GM12801 (cell line): ENCODE measurements around the gene CHD1.

Experiments
- TF ChIP-seq, protein P1 (sequence below): IDR thresholded peaks from one replicate; pipeline ENCODE4 v1.5.1; 2011; ENCODE audit warnings: control low read depth; ENCODE audit not compliant: insufficient read length; ENCODE audit errors: extremely low read depth

Gene CHD1

DNA sequence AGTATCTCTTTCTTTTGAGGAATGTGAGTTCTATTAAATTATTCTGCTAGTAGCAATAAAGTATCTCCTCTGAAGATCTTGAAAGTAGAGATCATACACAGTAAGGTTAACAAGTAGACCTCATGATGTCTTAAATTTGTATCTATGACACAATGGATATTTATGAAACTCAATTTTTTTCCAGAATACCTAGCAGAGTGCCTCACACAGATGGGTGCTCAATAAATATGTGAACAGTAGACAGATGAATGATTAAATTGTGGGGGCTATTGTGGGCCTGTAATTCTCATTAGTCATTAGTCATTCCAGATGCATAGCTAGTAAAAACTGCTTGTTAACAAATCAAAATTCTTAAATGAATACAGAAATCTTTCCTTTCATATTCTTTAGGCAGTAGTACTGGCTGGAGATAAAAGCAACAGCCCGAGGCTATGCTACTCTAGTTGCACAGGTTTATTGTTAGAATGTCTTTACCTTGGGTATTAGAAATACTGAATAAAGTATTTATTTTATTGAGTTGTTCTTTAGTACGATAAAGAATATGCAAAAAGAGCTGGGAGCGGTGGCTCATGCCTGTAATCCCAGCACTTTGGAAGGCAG lies 22.0 kb downstream of the CHD1 start:
- TF ChIP-seq, protein P1, sequence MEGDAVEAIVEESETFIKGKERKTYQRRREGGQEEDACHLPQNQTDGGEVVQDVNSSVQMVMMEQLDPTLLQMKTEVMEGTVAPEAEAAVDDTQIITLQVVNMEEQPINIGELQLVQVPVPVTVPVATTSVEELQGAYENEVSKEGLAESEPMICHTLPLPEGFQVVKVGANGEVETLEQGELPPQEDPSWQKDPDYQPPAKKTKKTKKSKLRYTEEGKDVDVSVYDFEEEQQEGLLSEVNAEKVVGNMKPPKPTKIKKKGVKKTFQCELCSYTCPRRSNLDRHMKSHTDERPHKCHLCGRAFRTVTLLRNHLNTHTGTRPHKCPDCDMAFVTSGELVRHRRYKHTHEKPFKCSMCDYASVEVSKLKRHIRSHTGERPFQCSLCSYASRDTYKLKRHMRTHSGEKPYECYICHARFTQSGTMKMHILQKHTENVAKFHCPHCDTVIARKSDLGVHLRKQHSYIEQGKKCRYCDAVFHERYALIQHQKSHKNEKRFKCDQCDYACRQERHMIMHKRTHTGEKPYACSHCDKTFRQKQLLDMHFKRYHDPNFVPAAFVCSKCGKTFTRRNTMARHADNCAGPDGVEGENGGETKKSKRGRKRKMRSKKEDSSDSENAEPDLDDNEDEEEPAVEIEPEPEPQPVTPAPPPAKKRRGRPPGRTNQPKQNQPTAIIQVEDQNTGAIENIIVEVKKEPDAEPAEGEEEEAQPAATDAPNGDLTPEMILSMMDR = no peak

DNA sequence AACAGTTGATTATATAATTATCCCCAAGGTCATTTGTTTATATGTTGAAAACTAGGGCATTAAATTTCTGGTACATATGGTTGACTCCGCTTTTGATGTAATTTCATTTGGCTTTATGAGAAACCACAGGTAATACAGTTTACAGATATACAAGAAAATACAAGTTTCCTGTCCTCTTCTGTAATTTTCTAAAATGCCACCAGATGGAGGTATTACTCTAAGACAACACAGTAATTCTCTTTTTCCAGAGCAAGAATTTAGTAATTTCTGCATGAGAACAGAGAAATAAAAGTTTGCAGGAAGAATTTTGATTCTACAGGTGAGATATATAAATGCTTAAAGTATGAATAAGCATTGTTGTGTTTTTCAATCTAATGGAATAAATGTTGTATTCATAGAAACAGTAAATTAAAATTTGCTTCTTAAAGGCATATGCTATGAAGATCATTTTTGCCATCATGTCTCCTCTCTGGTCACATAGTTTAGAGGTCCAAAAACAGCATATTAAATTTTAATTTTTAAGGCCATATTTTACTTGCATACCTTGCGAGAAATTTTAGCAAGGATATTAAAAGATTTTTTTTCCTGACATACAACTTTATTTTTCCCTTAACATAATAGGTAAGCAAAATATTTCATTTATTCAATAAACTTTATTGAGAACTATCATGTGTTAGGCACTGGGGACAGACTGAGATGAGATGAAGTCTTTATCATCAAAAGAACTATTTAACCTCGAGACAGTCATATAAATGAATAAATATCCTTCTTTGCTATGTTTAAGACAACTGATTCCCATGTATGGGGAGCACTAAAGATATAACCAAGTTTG lies 22.7 kb downstream of the CHD1 start:
- TF ChIP-seq, protein P1 = no peak

DNA sequence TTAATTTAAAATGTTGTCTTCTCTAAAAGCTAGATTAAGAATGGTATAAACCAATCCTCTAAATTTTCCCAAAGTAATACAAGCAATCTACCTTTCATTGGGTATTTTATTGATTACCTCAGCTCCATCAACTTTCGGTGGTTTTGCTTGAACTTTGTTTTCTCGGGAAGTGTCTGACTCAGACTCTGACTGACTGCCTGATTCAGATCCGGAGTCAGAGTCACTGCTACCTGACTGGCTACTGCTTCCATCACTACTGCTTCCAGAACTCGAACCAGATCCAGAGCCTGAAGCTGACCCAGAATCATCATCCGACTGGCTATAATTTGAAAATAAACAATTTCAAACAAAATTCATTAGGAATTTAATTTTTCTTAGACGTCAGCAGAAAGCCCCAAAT lies 24.0 kb downstream of the CHD1 start:
- TF ChIP-seq, protein P1 = no peak

DNA sequence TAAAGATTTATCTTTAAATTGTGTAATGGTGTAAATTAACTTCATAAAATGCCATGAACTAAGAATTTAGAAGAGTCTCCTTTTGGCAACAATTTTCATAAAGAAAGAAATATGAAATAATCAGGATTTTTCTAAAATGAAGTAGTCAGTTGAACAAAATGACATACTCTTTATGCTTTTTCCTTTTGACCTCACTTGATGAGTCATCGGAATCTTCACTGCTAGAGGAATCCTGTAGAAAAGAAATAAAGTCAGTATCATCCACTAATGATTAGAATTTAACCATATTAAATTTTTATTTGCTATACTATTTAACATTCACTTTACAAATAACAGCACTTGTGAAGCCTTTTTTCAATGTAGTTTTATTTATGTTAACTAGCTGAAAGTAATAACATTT lies 26.1 kb downstream of the CHD1 start:
- TF ChIP-seq, protein P1 = no peak

DNA sequence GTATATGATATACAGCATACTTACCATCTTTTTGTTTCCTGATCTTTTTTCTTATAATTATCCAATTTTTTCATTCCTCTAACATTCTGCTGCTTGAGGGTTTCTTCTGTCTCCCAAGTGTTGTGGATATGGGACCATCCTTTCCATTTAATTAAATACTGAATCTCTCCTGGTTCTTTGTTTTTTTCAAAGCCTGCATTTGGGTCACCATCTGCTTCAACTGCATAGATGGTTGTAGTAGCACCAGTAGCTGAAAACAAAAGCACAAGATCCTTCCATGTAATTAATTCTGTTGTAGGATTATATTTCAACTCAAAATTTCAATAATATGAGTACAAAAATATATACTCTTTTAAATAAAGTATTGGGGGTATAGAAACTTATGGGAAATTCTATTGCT lies 29.4 kb downstream of the CHD1 start:
- TF ChIP-seq, protein P1 = no peak

DNA sequence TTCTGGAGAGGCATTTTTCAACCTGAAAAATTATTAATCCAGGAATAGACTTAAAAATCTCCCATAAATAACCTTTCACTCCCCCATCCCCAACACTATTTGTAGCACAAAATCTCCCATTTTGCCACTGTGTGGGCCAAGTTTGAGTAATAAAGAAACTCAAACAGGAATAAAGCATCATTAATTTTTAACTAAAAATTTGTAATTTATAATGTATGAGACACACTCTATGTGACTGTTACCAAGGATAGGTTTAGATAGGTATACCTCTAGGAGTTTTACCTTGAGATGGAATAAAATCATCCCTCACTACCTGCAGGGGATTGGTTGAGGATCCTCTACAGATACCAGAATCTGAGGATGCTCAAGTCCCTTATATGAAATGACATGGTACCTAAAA lies 30.1 kb downstream of the CHD1 start:
- TF ChIP-seq, protein P1 = no peak

DNA sequence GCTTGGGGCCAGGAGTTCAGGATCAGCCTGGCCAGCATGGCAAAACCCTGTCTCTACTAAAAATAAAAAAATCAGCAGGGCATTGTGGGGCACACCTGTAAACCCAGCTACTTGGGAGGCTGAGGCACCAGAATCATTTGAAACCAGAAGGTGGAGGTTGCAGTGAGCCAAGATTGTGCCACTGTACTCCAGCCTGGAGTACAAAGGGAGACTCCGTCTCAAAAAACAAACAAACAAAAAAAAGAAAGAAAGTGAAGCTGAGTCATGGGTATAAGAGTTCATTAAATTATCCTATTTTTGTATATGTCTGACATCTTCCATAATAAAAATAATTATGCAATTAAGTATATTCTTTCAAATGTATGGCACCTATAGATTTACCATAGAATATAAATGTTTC lies 37.2 kb downstream of the CHD1 start:
- TF ChIP-seq, protein P1 = no peak
